Immature natural killer cell (primary cell): Measurements from ENCODE around the gene STXBP5. TPM values are rescaled to one million over a fixed set of nuclear protein-coding genes. Genes with fewer than 3 reads are reported as not detected.

ENCODE experiments used
- DNase-seq, 3 donors: peaks; one replicate each; pipeline ENCODE4 v3.0.0; 2022; ENCODE audit warnings: mixed read lengths in 1 of 3
- H3K27ac Mint-ChIP-seq, 6 donors: one replicate each; pipeline ENCODE4 v1.8.0; 2020; ENCODE audit warnings: mixed read lengths in 6 of 6, mild to moderate bottlenecking in 5 of 6, inconsistent platforms in 4 of 6, moderate library complexity in 3 of 6
- H3K27me3 Mint-ChIP-seq, 3 donors: one replicate each; pipeline ENCODE4 v1.8.0; 2020 to 2021; ENCODE audit warnings: low read depth in 3 of 3, mild to moderate bottlenecking in 3 of 3, mixed read lengths in 3 of 3, moderate library complexity in 3 of 3, inconsistent platforms in 1 of 3
- H3K36me3 Mint-ChIP-seq, 3 donors: one replicate each; pipeline ENCODE4 v1.8.0; 2020; ENCODE audit warnings: mixed read lengths in 3 of 3, inconsistent platforms in 2 of 3, mild to moderate bottlenecking in 2 of 3
- H3K4me1 Mint-ChIP-seq, 2 donors: one replicate each; pipeline ENCODE4 v1.8.0; 2020; ENCODE audit warnings: inconsistent platforms in 2 of 2, mild to moderate bottlenecking in 2 of 2, mixed read lengths in 2 of 2, moderate library complexity in 1 of 2
- H3K4me3 Mint-ChIP-seq, 5 donors: one replicate each; pipeline ENCODE4 v1.8.0; 2020; ENCODE audit warnings: mild to moderate bottlenecking in 5 of 5, mixed read lengths in 5 of 5, inconsistent platforms in 3 of 5, moderate library complexity in 3 of 5
- H3K9me3 Mint-ChIP-seq, 6 donors: one replicate each; pipeline ENCODE4 v1.8.0; 2020; ENCODE audit warnings: mild to moderate bottlenecking in 6 of 6, mixed read lengths in 6 of 6, inconsistent platforms in 4 of 6, moderate library complexity in 3 of 6
- polyA plus RNA-seq, 3 donors: library from polyadenylated mRNA; unstranded; fragments of 300-500 nt; fragmentation: Illumina TruSeq; gene quantifications; one replicate each; pipeline ENCODE4 v1.2.3, GENCODE V29; 2021

The STXBP5 gene
- polyA plus RNA-seq, 3 donors from 2014 or later: 2.9 to 5.4 (median 3.1) TPM

DNA sequence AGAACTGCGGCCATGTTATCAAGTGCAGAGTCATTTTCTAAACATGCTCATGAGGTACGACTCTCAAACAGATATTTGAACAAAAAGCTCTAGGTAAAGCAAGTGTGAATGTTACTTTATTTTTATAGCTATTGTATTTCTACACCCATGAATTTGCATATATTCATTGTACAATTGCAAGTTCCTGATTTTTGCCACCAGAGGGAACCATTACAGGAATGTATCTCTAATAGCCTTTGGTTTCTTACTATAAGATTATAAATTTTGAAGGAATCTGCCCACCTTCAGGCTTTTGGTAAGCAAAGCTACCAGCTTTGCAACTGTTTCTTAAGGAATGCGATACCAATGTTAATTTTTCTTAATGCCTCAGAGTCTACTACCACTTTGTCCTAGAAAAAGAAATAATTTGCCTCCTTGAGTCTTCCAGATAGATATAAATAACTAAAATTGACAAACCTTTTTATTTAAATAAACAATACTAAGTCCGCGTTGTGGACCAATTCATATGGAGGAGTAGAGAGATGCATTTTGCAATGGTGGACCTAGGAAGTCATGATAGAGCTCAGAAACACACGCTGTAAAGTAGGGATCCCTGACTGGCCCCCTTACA, 178.8 kb downstream of the STXBP5 start:
- H3K9me3 Mint-ChIP-seq: no peaks in the 10 kb centered on the region
- peaks cover 22 to 52% (median 29%) of the 10 kb centered on the region in 3 donors for H3K36me3 Mint-ChIP-seq

DNA sequence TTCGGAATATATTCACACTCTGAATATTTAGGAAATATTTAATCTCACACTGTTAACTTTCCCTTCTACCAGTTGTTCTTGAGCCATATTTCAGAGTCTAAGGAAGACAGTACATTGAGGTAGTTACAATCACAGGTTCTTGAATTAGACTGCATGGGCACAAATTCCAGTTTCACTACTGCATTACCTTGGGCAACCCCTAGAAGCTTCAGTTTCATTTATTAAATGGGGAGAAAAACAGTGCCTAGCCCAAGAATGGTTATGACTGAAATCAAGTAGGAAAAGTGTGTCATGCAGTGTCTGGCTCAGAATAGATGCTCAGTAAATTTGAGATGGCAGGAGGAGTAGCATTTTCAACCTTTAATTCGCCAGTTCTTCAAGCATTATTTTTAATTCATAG, 179.8 kb downstream of the STXBP5 start:
- no peak for DNase-seq
- Mint-ChIP-seq H3K9me3 (no peaks in the 10 kb centered on the region), H3K27ac (peak overlapping the region in 1 of 6 donors; percentile 28), H3K36me3 (peaks cover 19 to 48% (median 28%) of the 10 kb centered on the region in 3 donors), H3K4me1 (no peaks in the 10 kb centered on the region), H3K4me3 (no peak overlapping the region), H3K27me3 (no peaks in the 10 kb centered on the region)

More for the DNA sequence above, 178.8 kb downstream of the STXBP5 start:
- DNase-seq: no peak
- H3K27me3 Mint-ChIP-seq: no peaks in the 10 kb centered on the region
- H3K27ac Mint-ChIP-seq: no peak overlapping the region
- no peak overlapping the region for H3K4me3 Mint-ChIP-seq
- H3K4me1 Mint-ChIP-seq: no peaks in the 10 kb centered on the region

- DNase-seq: no peak
- Mint-ChIP-seq H3K36me3 (peaks cover 16 to 41% (median 24%) of the 10 kb centered on the region in 3 donors), H3K9me3 (no peaks in the 10 kb centered on the region), H3K4me3 (no peak overlapping the region), H3K27ac (no peak overlapping the region), H3K4me1 (no peaks in the 10 kb centered on the region), H3K27me3 (no peaks in the 10 kb centered on the region)
Observed at GRCh38 chr6:147384737-147385710, 180.8 kb downstream of the STXBP5 start.

- no peak for DNase-seq
- Mint-ChIP-seq H3K27ac (no peak overlapping the region), H3K4me1 (no peaks in the 10 kb centered on the region), H3K36me3 (peaks cover 4 to 18% (median 6%) of the 10 kb centered on the region in 3 donors), H3K9me3 (no peaks in the 10 kb centered on the region), H3K27me3 (peaks cover 0 to under 1% (median 0%) of the 10 kb centered on the region in 3 donors), H3K4me3 (no peak overlapping the region)
Observed at GRCh38 chr6:147389463-147389862, 185.2 kb downstream of the STXBP5 start.

DNA sequence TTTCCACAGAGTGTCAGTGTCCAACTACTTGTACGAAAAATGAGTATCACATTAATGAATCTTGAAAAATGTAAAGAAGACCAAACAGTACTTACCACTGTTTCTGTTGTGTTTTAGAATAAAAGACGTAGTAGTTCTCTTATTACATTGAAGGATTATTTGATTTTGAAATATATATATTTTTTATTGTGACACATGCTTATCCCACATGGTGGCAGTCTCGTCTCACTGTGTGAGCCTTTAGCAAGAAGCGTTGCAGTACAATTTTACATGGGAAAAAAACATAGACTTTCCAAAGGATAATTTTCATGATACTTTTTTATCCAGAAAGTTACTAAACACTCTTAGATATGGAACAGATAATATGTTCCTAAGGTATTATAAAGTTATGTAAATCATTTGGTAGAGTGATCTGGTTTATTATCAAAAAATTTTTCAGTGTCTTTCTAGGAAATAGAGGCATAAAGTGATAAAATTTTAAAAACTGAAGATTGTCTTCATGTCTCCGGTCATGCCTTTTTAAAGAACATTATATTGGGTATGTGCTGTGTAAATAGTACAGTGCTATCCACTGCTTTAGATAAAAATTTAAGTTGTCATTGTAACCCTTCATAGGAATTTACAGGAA, 186.8 kb downstream of the STXBP5 start:
- Mint-ChIP-seq H3K27me3 (peaks cover 0 to 1% (median 0%) of the 10 kb centered on the region in 3 donors), H3K4me1 (no peaks in the 10 kb centered on the region), H3K36me3 (peaks cover 0 to 4% (median 4%) of the 10 kb centered on the region in 3 donors)

DNA sequence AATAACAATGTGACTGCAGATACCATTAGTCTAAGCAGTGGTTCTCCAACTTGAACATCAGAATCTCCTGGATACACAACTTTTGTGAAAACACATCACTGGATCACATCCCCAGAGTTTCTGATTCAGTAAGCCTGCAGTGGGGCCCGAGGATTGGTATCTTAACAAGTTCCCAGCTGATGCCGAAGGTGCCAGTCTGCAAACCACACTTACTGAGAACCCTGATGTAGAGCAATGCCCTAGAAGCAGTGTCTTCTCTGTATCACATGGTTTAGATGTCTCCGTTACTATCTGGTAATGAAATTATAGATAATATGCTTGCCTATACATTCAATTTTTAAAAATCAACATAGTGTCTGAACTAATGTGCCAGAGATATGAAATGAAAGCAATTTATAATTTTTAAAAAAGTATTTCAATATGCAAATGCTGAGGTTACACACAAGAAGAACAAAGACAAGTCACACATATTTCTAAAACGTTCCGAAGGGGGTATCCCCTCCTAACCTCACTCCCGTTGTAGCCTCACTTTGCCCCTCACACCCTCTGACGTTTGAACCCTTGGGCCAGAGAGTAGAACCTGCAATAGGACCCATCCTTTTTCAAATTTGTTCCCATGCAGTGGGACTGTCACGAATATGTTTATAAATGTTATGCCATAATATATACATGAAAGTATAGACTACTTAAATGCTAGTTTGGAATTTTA, 188.9 kb downstream of the STXBP5 start:
- Mint-ChIP-seq H3K27me3 (peaks cover 0 to 4% (median 2%) of the 10 kb centered on the region in 3 donors), H3K36me3 (no peaks in the 10 kb centered on the region), H3K9me3 (no peaks in the 10 kb centered on the region), H3K4me1 (no peaks in the 10 kb centered on the region), H3K27ac (no peak overlapping the region), H3K4me3 (no peak overlapping the region)
- DNase-seq: no peak

More for the DNA sequence above, 186.8 kb downstream of the STXBP5 start:
- no peak for DNase-seq
- H3K4me3 Mint-ChIP-seq: no peak overlapping the region
- H3K27ac Mint-ChIP-seq: no peak overlapping the region
- no peaks in the 10 kb centered on the region for H3K9me3 Mint-ChIP-seq

GRCh38 chr6:147395158-147395557, 190.9 kb downstream of the STXBP5 start:
- peaks cover 0 to 2% (median 0%) of the 10 kb centered on the region in 6 donors for H3K9me3 Mint-ChIP-seq
- no peaks in the 10 kb centered on the region for H3K36me3 Mint-ChIP-seq
- no peak overlapping the region for H3K4me3 Mint-ChIP-seq
- H3K27ac Mint-ChIP-seq: no peak overlapping the region
- peaks cover 0 to 6% (median 5%) of the 10 kb centered on the region in 3 donors for H3K27me3 Mint-ChIP-seq
- no peaks in the 10 kb centered on the region for H3K4me1 Mint-ChIP-seq
- no peak for DNase-seq

GRCh38 chr6:147397306-147397705, 193.1 kb downstream of the STXBP5 start:
- Mint-ChIP-seq H3K9me3 (peaks cover 0 to 8% (median 3%) of the 10 kb centered on the region in 6 donors), H3K4me3 (no peak overlapping the region), H3K27ac (no peak overlapping the region), H3K4me1 (no peaks in the 10 kb centered on the region), H3K36me3 (peaks cover 0 to 3% (median 0%) of the 10 kb centered on the region in 3 donors), H3K27me3 (peaks cover 0 to 8% (median 5%) of the 10 kb centered on the region in 3 donors)
- no peak for DNase-seq

DNA sequence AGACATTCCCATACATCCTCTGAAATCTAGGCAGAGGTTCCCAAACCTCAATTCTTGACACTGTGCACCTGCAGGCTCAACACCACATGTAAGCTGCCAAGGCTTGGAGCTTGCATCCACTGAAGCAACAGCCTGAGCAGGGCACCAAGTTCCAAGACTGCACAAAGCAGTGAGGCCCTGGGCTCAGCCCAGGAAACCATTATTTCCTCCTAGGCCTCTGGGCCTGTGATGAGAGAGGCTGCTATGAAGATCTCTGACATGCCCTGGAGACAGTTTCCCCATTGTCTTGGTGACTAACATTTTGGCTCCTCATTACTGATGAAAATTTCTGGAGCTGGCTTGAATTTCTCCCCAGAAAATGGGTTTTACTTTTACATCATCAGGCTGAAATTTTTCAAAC, 196.8 kb downstream of the STXBP5 start:
- Mint-ChIP-seq H3K27ac (no peak overlapping the region), H3K4me3 (no peak overlapping the region), H3K36me3 (peaks cover 0 to 6% (median 3%) of the 10 kb centered on the region in 3 donors), H3K9me3 (peaks cover 0 to 17% (median 4%) of the 10 kb centered on the region in 6 donors), H3K4me1 (no peaks in the 10 kb centered on the region), H3K27me3 (peaks cover 0 to 8% (median 5%) of the 10 kb centered on the region in 3 donors)
- DNase-seq: no peak

GRCh38 chr6:147401779-147402178, 197.6 kb downstream of the STXBP5 start:
- no peak for DNase-seq
- H3K9me3 Mint-ChIP-seq: peaks cover 0 to 17% (median 4%) of the 10 kb centered on the region in 6 donors
- H3K27me3 Mint-ChIP-seq: peaks cover 0 to 8% (median 5%) of the 10 kb centered on the region in 3 donors
- no peaks in the 10 kb centered on the region for H3K4me1 Mint-ChIP-seq
- H3K27ac Mint-ChIP-seq: no peak overlapping the region
- no peak overlapping the region for H3K4me3 Mint-ChIP-seq
- peaks cover 0 to 6% (median 3%) of the 10 kb centered on the region in 3 donors for H3K36me3 Mint-ChIP-seq

DNA sequence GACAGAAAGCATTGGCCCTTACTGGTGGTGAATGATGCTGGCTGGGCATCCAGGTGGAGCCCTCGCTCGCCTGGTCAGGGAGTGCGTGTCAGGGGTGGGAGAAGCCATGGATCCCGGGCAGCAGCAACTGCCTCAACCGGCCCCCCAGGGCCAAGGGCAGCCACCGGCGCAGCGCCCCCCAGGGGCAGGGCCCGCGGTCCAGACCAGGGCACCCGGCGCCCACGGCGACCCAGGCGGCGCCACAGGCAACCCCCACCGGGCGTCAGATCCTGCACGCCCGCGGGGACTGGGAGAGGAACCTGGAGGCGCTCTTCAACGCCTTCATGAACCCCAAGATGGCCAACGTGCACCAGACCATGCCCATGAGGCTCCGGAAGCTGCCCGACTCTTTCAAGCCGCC, 202.6 kb downstream of the STXBP5 start:
- no peak overlapping the region for H3K27ac Mint-ChIP-seq
- H3K9me3 Mint-ChIP-seq: peaks cover 0 to 12% (median 2%) of the 10 kb centered on the region in 6 donors
- H3K4me1 Mint-ChIP-seq: no peaks in the 10 kb centered on the region
- DNase-seq: no peak
- H3K27me3 Mint-ChIP-seq: peaks cover 0 to 6% (median 6%) of the 10 kb centered on the region in 3 donors
- no peak overlapping the region for H3K4me3 Mint-ChIP-seq
- H3K36me3 Mint-ChIP-seq: peaks cover 0 to 6% (median 0%) of the 10 kb centered on the region in 3 donors

DNA sequence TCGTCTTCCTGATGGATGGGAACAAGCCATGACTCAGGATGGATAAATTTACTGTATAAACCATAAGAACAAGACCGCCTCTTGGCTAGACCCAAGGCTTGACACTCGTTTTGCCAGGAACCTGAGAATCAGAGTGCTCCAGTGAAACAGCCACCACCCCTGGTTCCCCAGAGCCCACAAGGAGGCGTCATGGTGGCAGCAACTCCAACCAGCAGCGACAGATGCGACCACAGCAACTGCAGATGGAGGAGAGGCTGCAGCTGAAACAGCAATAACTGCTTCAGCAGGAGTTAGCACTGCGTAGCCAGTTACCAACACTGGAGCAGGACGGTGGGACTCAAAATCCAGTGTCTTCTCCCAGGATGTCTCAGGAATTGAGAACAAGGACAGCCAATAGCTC, 203.4 kb downstream of the STXBP5 start:
- H3K27ac Mint-ChIP-seq: no peak overlapping the region
- H3K27me3 Mint-ChIP-seq: peaks cover 0 to 8% (median 6%) of the 10 kb centered on the region in 3 donors
- H3K9me3 Mint-ChIP-seq: peaks cover 0 to 12% (median under 1%) of the 10 kb centered on the region in 6 donors
- peaks cover 0 to 6% (median 0%) of the 10 kb centered on the region in 3 donors for H3K36me3 Mint-ChIP-seq
- no peak for DNase-seq
- H3K4me3 Mint-ChIP-seq: no peak overlapping the region
- H3K4me1 Mint-ChIP-seq: no peaks in the 10 kb centered on the region

DNA sequence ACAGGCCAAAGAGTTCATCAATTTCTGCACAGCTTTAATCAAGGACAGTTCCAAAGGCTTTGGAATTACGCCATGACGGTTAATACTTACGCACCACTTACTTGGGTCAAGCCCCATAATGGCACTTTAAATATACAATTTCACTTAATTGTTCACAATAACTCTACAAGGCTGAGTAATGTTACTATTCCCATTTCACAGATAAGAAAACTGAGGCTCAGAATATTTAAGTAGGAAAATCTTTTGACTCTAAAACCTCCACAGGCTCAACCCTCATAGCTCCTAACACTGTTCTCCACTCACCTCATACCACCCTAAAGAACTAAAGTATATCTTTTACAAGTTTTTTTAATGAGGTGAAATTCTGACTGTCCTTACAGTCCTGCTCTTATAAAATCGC, 212.4 kb downstream of the STXBP5 start:
- Mint-ChIP-seq H3K9me3 (peaks cover 0 to 2% (median 0%) of the 10 kb centered on the region in 6 donors), H3K27me3 (peaks cover 0 to 7% (median 3%) of the 10 kb centered on the region in 3 donors), H3K27ac (no peak overlapping the region), H3K36me3 (no peaks in the 10 kb centered on the region), H3K4me3 (no peak overlapping the region), H3K4me1 (no peaks in the 10 kb centered on the region)
- no peak for DNase-seq
